K562 (cell line): ENCODE measurements around the gene CAPN5. TPM values are rescaled to one million over a fixed set of nuclear protein-coding genes. Genes with fewer than 3 reads are reported as not detected.

Source experiments
- ATAC-seq: fragments of 200-7000 bp; cut with Tn5 transposase; 3 replicates; pipeline ENCODE4 v1.9.1; 2020; ENCODE audit warnings: moderate library complexity
- BruUV-seq: library from RNA; stranded (reverse); fragments of 400-500 nt; replicated peaks from 2 replicates; lab custom pipeline; 2021; lab: Mats Ljungman, UMichigan
- CTCF ChIA-PET: fragments of 300-600 bp; formaldehyde crosslinking; extraction: SDS; loops from one replicate; lab custom pipeline; 2021; ENCODE audit warnings: low intra/inter-chr PET ratio; lab: Yijun Ruan, JAX
- POLR2A ChIA-PET: fragments of 300-600, 350-650 bp; sonication (Branson Sonifier 250); formaldehyde crosslinking; extraction: SDS; loops from one replicate; lab custom pipeline; 2021; ENCODE audit warnings: antibody characterized with exemption, inconsistent platforms; lab: Yijun Ruan, JAX
- DNase-seq, 4 experiments: peaks; one replicate each; pipeline versions ENCODE4 v3.0.0 to v3.0.0-alpha.2; 2011 to 2018; ENCODE audit warnings: low spot score in 3 of 4, mixed read lengths in 3 of 4; ENCODE audit errors: extremely low read depth in 1 of 4
- FAIRE-seq: peaks from 2 replicates; lab custom pipeline; 2011; peaks lifted over from hg19 to GRCh38; lab: Jason Lieb, UNC
- H2AFZ ChIP-seq: 2 replicates; pipeline ENCODE4 v1.6.0; 2011; ENCODE audit warnings: low read depth, low read length, control low read depth, inconsistent platforms
- H3K27ac ChIP-seq: fragments of 200-600 bp; 3 replicates; pipeline ENCODE4 v1.8.0; 2011; ENCODE audit warnings: low read depth, mild to moderate bottlenecking, control low read depth, inconsistent platforms, low read length, moderate library complexity, mixed read lengths; ENCODE audit errors: extremely low read depth
- H3K27me3 ChIP-seq, 2 experiments: fragments of 300-600 bp in 1 of 2; 2 replicates in 1 of 2; 3 replicates in 1 of 2; pipeline versions ENCODE4 v1.6.0 to v1.8.0; 2011; ENCODE audit warnings: inconsistent platforms in 2 of 2, low read length in 2 of 2, mild to moderate bottlenecking in 1 of 2, mixed read lengths in 1 of 2, moderate library complexity in 1 of 2; ENCODE audit not compliant: control insufficient read depth in 2 of 2, insufficient read depth in 2 of 2
- H3K36me3 ChIP-seq: fragments of 300-600 bp; 3 replicates; pipeline ENCODE4 v1.8.0; 2011; ENCODE audit warnings: mild to moderate bottlenecking, low read length, inconsistent platforms; ENCODE audit not compliant: control insufficient read depth, insufficient read depth
- H3K4me1 ChIP-seq, 2 experiments: fragments of 200-600 bp in 1 of 2; replicated peaks in 1 of 2; 2 replicates in 1 of 2; 3 replicates in 1 of 2; pipeline versions ENCODE4 v1.5.1 to v1.8.0; 2011; ENCODE audit warnings: inconsistent platforms in 2 of 2, low read length in 2 of 2, mild to moderate bottlenecking in 1 of 2, mixed read lengths in 1 of 2, moderate library complexity in 1 of 2; ENCODE audit not compliant: control insufficient read depth in 2 of 2, insufficient read depth in 2 of 2
- H3K4me2 ChIP-seq: 2 replicates; pipeline ENCODE4 v1.6.1; 2011; ENCODE audit warnings: low read length, control low read depth, inconsistent platforms, mixed read lengths; ENCODE audit not compliant: insufficient read depth
- H3K4me3 ChIP-seq: fragments of 200-600 bp; sonication (generic), shearing (Covaris generic); 2 replicates; pipeline ENCODE4 v1.5.1; 2016; ENCODE audit warnings: control low read depth, inconsistent platforms
- H3K79me2 ChIP-seq: fragments of 200-600 bp; 3 replicates; pipeline ENCODE4 v1.8.0; 2011; ENCODE audit warnings: low read length, inconsistent platforms; ENCODE audit not compliant: control insufficient read depth, insufficient read depth
- H3K9ac ChIP-seq, 2 experiments: 2 replicates each; pipeline versions ENCODE4 v1.6.0 to v1.6.1; 2011; ENCODE audit warnings: low read depth in 2 of 2, low read length in 2 of 2, control low read depth in 1 of 2, inconsistent platforms in 1 of 2, mild to moderate bottlenecking in 1 of 2, mixed read lengths in 1 of 2; ENCODE audit not compliant: insufficient read depth in 1 of 2
- H3K9me1 ChIP-seq: one replicate; pipeline ENCODE4 v1.6.0; 2011; ENCODE audit warnings: inconsistent platforms, mild to moderate bottlenecking, low read length, moderate library complexity; ENCODE audit not compliant: control insufficient read depth, insufficient read depth
- H3K9me3 ChIP-seq: replicated peaks from 2 replicates; pipeline ENCODE4 v1.5.1; 2011; ENCODE audit warnings: low read depth, low read length, inconsistent platforms; ENCODE audit not compliant: control insufficient read depth, insufficient read depth
- H4K20me1 ChIP-seq: replicated peaks from 2 replicates; pipeline ENCODE4 v1.6.1; 2011; ENCODE audit warnings: low read length, inconsistent platforms, mixed read lengths; ENCODE audit not compliant: control insufficient read depth, insufficient read depth
- SRSF1 ChIP-seq: fragments of 200-400 bp; formaldehyde crosslinking; IDR thresholded peaks from 2 replicates; pipeline ENCODE4 v1.6.1; 2017; ENCODE audit warnings: mild to moderate bottlenecking, low read depth, low read length, moderate library complexity
- WGBS: fragments of 100-300 bp; shearing (Covaris generic); methylation state at CpG from one replicate; pipeline ENCODE4 v1.1.6; 2016; ENCODE audit warnings: low coverage, mixed read lengths; ENCODE audit not compliant: insufficient coverage; ENCODE audit errors: missing lambda C conversion rate; 5-methylcytosine and 5-hydroxymethylcytosine counted together
- in situ Hi-C: fragments of 300-500 bp; cut with MboI; formaldehyde crosslinking; loops from 4 replicates; pipeline ENCODE4 v1.15.0; 2018; ENCODE audit warnings: inconsistent platforms, mixed read lengths
- intact Hi-C: fragments of 100-400 bp; cut with micrococcal nuclease; formaldehyde crosslinking; loops from 2 replicates; pipeline ENCODE4 v1.14.2; 2022
- polyA plus RNA-seq, 8 experiments: library from polyadenylated mRNA; depleted of rRNA in 4 of 8; stranded (reverse) in 5 of 8; unstranded in 3 of 8; fragments of >200 nt; fragmentation: Nextera tagmentation in 2 of 8; fragmentation: Illumina TruSeq in 1 of 8; extraction: Ambion mirVana in 2 of 8; extraction: Trizol in 1 of 8; gene quantifications; 2 replicates each; pipeline versions ENCODE4 v1.2.1 to v1.2.3, GENCODE V29; 2011 to 2014; ENCODE audit warnings: inconsistent platforms in 1 of 8, missing spikeins in 1 of 8
- total RNA-seq, 7 experiments: library from RNA; depleted of rRNA in 6 of 7; stranded (reverse); fragments of >200 nt in 6 of 7; fragmentation: Illumina TruSeq in 2 of 7; extraction: Trizol in 2 of 7; gene quantifications; 2 replicates each; pipeline versions ENCODE4 v1.2.1 to v1.2.3, GENCODE V29; 2011 to 2021; ENCODE audit warnings: low replicate concordance in 1 of 7
- TF ChIP-seq, protein P1 (sequence below): fragments of 250-450 bp; sonication (Bioruptor Pico); IDR thresholded peaks from 2 replicates; pipeline ENCODE4 v1.8.0; 2022; ENCODE audit warnings: inconsistent platforms, mild to moderate bottlenecking, moderate library complexity, borderline replicate concordance

Gene CAPN5
- total and polyA plus RNA-seq, 9 of the 15 experiments (the other 6 are each of a cell fraction or from before 2014, with no cell fraction given): 0.04 to 0.44 (median 0.14) TPM; not detected in 2

DNA sequence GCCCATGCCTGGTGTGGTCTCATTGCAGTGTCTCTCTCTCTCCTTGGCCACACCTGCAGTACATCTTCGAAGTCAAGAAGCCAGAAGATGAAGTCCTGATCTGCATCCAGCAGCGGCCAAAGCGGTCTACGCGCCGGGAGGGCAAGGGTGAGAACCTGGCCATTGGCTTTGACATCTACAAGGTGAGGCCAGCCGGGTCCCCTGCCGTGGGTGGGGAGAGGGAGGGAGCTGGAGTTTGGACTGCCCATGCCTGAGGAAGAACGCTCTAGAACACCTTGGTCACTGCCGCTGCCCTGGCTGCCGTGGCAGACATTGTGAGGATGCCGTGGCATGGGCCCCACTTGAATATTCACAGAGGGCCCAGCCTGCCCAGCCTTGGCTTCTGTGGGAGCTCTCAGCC is 52.2 kb downstream of the CAPN5 start:
- TF ChIP-seq SRSF1: no peak
- peaks cover 0 to 8% of the 10 kb centered on the region in 2 experiments; a peak in 2 of 5 replicates for H3K4me1 ChIP-seq
- no peak for FAIRE-seq
- H4K20me1 ChIP-seq: no peaks in the 10 kb centered on the region; the same call in 1 of the 2 replicates
- H3K27me3 ChIP-seq: peaks cover 11 to 82% of the 10 kb centered on the region in 2 experiments; a peak in 4 of 5 replicates
- ATAC-seq: no peak
- BruUV-seq: no TSS peak
- intact Hi-C loops (no loop called here), in situ Hi-C loops (no loop called here)
- H3K9me1 ChIP-seq: no peaks in the 10 kb centered on the region
- POLR2A ChIA-PET: interaction anchor here (0.8 to 0.9 kb wide), 2 partner anchors 9 to 18 kb away, joined by 3 read pairs; partner anchors contain the start of gene MYO7A
- H3K9me3 ChIP-seq: no peaks in the 10 kb centered on the region
- no peaks in the 10 kb centered on the region for H3K36me3 ChIP-seq
- no peaks in the 10 kb centered on the region for H3K79me2 ChIP-seq
- H3K9ac ChIP-seq: no peak overlapping the region
- CTCF ChIA-PET: no interaction called here
- no peak for DNase-seq
- H3K4me3 ChIP-seq: no peak overlapping the region
- no peak overlapping the region for H2AFZ ChIP-seq
- no peak overlapping the region for H3K4me2 ChIP-seq
- WGBS: 0% methylated on average over 9 of the region's 12 CpGs
- no peak overlapping the region for H3K27ac ChIP-seq

DNA sequence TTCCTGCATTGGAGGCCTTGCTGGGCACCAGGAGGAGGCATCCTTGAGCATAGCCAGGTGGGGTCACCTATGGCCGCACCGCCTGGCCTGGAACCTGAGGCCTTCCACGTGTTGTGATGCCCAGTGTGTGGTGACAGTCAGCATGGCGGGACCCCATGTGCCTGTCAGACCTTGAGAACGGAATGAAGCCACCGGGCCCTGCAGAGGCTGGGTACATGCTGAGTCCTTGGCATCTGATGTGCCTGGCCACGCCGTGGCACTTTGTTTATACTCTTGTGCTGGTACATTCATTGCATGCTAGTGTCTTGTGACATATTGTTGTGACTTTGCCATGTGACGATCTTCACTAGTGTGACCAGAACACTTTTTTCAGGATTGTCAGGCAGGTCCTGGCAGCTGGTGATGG is 52.8 kb downstream of the CAPN5 start:
- H3K79me2 ChIP-seq: no peaks in the 10 kb centered on the region
- intact Hi-C loops (no loop called here), in situ Hi-C loops (no loop called here)
- POLR2A ChIA-PET: interaction anchor here (0.7 to 1.0 kb wide), 3 partner anchors 18 to 441 kb away, joined by 3 read pairs; no protein-coding TSS in a partner anchor
- H3K4me2 ChIP-seq: no peak overlapping the region
- no peak overlapping the region for H3K27ac ChIP-seq
- no peaks in the 10 kb centered on the region for H3K9me3 ChIP-seq
- DNase-seq (no peak), ATAC-seq (no peak), FAIRE-seq (no peak)
- no peak overlapping the region for H3K4me3 ChIP-seq
- TF ChIP-seq, protein P1, sequence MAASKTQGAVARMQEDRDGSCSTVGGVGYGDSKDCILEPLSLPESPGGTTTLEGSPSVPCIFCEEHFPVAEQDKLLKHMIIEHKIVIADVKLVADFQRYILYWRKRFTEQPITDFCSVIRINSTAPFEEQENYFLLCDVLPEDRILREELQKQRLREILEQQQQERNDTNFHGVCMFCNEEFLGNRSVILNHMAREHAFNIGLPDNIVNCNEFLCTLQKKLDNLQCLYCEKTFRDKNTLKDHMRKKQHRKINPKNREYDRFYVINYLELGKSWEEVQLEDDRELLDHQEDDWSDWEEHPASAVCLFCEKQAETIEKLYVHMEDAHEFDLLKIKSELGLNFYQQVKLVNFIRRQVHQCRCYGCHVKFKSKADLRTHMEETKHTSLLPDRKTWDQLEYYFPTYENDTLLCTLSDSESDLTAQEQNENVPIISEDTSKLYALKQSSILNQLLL: no peak
- no peaks in the 10 kb centered on the region for H3K9me1 ChIP-seq
- H3K9ac ChIP-seq: no peak overlapping the region
- BruUV-seq: no TSS peak
- no peak overlapping the region for H2AFZ ChIP-seq
- H3K4me1 ChIP-seq: peaks cover 0 to 8% of the 10 kb centered on the region in 2 experiments; a peak in 2 of 5 replicates
- H3K36me3 ChIP-seq: no peaks in the 10 kb centered on the region
- 3% methylated on average over 9 of the region's 9 CpGs for whole genome bisulfite sequencing
- H4K20me1 ChIP-seq: no peaks in the 10 kb centered on the region; the same call in 1 of the 2 replicates
- H3K27me3 ChIP-seq: peaks cover 11 to 82% of the 10 kb centered on the region in 2 experiments; a peak in 4 of 5 replicates
- CTCF ChIA-PET: no interaction called here
